HK-2 (cell line): Measurements from ENCODE around the gene PXDC1.
A peak's percentile ranks its signal among the peaks of the same experiment; 100 is the strongest.

Source experiments
- DNase-seq: peaks from one replicate; pipeline ENCODE4 v3.0.0-alpha.2; 2018; ENCODE audit not compliant: unreplicated experiment

The PXDC1 gene

GRCh38 chr6:3746696-3747095 is 4.8 kb downstream of the PXDC1 start:
- DNase-seq = no peak

- DNase-seq = no peak
Observed at GRCh38 chr6:3746119-3746691, 5.3 kb downstream of the PXDC1 start.

- DNase-seq = no peak
Observed at GRCh38 chr6:3745566-3746118, 5.9 kb downstream of the PXDC1 start.

GRCh38 chr6:3744901-3745470 is 6.5 kb downstream of the PXDC1 start:
- DNase-seq = no peak

GRCh38 chr6:3744211-3744900 is 7.2 kb downstream of the PXDC1 start:
- no peak for DNase-seq

GRCh38 chr6:3743541-3743940 is 8.0 kb downstream of the PXDC1 start:
- DNase-seq = no peak

GRCh38 chr6:3742426-3743344 is 8.8 kb downstream of the PXDC1 start:
- DNase-seq = peak; percentile 87

GRCh38 chr6:3742076-3742425 is 9.5 kb downstream of the PXDC1 start:
- no peak for DNase-seq

GRCh38 chr6:3741477-3741871 is 10.0 kb downstream of the PXDC1 start:
- DNase-seq = no peak

GRCh38 chr6:3740551-3741476 is 10.7 kb downstream of the PXDC1 start:
- DNase-seq = no peak

- no peak for DNase-seq
Observed at GRCh38 chr6:3739311-3739897, 12.1 kb downstream of the PXDC1 start.

GRCh38 chr6:3738381-3739131 is 13.0 kb downstream of the PXDC1 start:
- DNase-seq = no peak

- no peak for DNase-seq
Observed at GRCh38 chr6:3737831-3738210, 13.7 kb downstream of the PXDC1 start.

- DNase-seq = no peak
Observed at GRCh38 chr6:3737149-3737830, 14.2 kb downstream of the PXDC1 start.

GRCh38 chr6:3735029-3735605 is 16.4 kb downstream of the PXDC1 start:
- DNase-seq = no peak

- DNase-seq = no peak
Observed at GRCh38 chr6:3734023-3734422, 17.5 kb downstream of the PXDC1 start.

GRCh38 chr6:3733321-3733925 is 18.1 kb downstream of the PXDC1 start:
- DNase-seq = no peak

GRCh38 chr6:3732345-3733141 is 19.0 kb downstream of the PXDC1 start:
- peak; percentile 57 for DNase-seq
